Panc1 (cell line): ENCODE data around the gene ADORA2A. TPM values are rescaled to one million over a fixed set of nuclear protein-coding genes. Genes with fewer than 3 reads are reported as not detected.

Experiments used
- ATAC-seq: fragments of 200-7000 bp; cut with Tn5 transposase; 2 replicates; pipeline ENCODE4 v1.9.1; 2020; ENCODE audit warnings: mild to moderate bottlenecking, moderate library complexity
- BruUV-seq: library from RNA; stranded (reverse); fragments of 400-500 nt; replicated peaks from 2 replicates; lab custom pipeline; 2021; lab: Mats Ljungman, UMichigan
- CTCF ChIA-PET: fragments of 300-600 bp; sonication (Branson Sonifier 250); formaldehyde crosslinking; loops from one replicate; lab custom pipeline; 2022; ENCODE audit warnings: antibody characterized with exemption; lab: Charles Lee
- POLR2A ChIA-PET: fragments of 300-600 bp; sonication (Branson Sonifier 250); formaldehyde crosslinking; loops from one replicate; lab custom pipeline; 2022; ENCODE audit warnings: antibody characterized with exemption; lab: Charles Lee
- DNase-seq: peaks from one replicate; pipeline ENCODE4 v3.0.0-alpha.2; 2010; ENCODE audit warnings: low read depth, low spot score
- H3K27ac ChIP-seq: 2 replicates; pipeline ENCODE4 v1.5.1; 2011; ENCODE audit warnings: mild to moderate bottlenecking, low read length, inconsistent platforms
- H3K27me3 ChIP-seq: fragments of 200-500 bp; sonication (Bioruptor generic); 2 replicates; pipeline ENCODE4 v1.6.0; 2014; ENCODE audit warnings: low read length, inconsistent platforms; ENCODE audit not compliant: control insufficient read depth, insufficient read depth
- H3K36me3 ChIP-seq: fragments of 200-500 bp; sonication (Bioruptor generic); 2 replicates; pipeline ENCODE4 v1.5.1; 2014; ENCODE audit warnings: inconsistent platforms, mild to moderate bottlenecking, low read length, moderate library complexity; ENCODE audit not compliant: control insufficient read depth, insufficient read depth
- H3K4me1 ChIP-seq: 2 replicates; pipeline ENCODE4 v1.5.1; 2011; ENCODE audit warnings: inconsistent platforms, mild to moderate bottlenecking, low read length, moderate library complexity; ENCODE audit not compliant: control insufficient read depth, insufficient read depth
- H3K4me3 ChIP-seq, 2 experiments: 2 replicates each; pipeline ENCODE4 v1.5.1; 2011 to 2012; ENCODE audit warnings: low read depth in 2 of 2, low read length in 2 of 2, mild to moderate bottlenecking in 2 of 2, inconsistent platforms in 1 of 2, moderate library complexity in 1 of 2
- H3K9me3 ChIP-seq: fragments of 200-500 bp; sonication (Bioruptor generic); 2 replicates; pipeline ENCODE4 v1.5.1; 2014; ENCODE audit warnings: low read depth, mild to moderate bottlenecking, inconsistent platforms, low read length, moderate library complexity; ENCODE audit not compliant: control insufficient read depth, insufficient read depth
- CTCF ChIP-seq: fragments of 450-650 bp; IDR thresholded peaks from 2 replicates; pipeline ENCODE4 v1.5.1; 2017; ENCODE audit warnings: mild to moderate bottlenecking
- POLR2AphosphoS5 ChIP-seq: IDR thresholded peaks from 2 replicates; pipeline ENCODE4 v1.6.1; 2012; ENCODE audit warnings: mild to moderate bottlenecking, low read depth, low read length, moderate library complexity
- REST ChIP-seq, 2 experiments: IDR thresholded peaks; 2 replicates each; pipeline ENCODE4 v1.6.1; 2011 to 2012; ENCODE audit warnings: low read depth in 2 of 2, control low read depth in 1 of 2, low read length in 1 of 2, mild to moderate bottlenecking in 1 of 2, moderate library complexity in 1 of 2; ENCODE audit not compliant: insufficient read depth in 1 of 2
- SIN3A ChIP-seq: IDR thresholded peaks from 2 replicates; pipeline ENCODE4 v1.6.1; 2012; ENCODE audit warnings: low read depth, mild to moderate bottlenecking, low read length, moderate library complexity, borderline replicate concordance; ENCODE audit not compliant: insufficient read depth
- TCF7L2 ChIP-seq: IDR thresholded peaks from 2 replicates; pipeline ENCODE4 v1.6.1; 2011; ENCODE audit warnings: mild to moderate bottlenecking, low read depth, low read length, inconsistent platforms
- in situ Hi-C: cut with HindIII; loops from 2 replicates; pipeline ENCODE4 v1.10.0; 2016; ENCODE audit warnings: low sequenced_read_pairs, low pct_unique_long_range_greater_than_20kb
- intact Hi-C: fragments of 100-400 bp; cut with micrococcal nuclease; formaldehyde crosslinking; loops from one replicate; pipeline ENCODE4 v1.10.0; 2022; ENCODE audit not compliant: unreplicated experiment
- total RNA-seq: library from RNA; stranded (reverse); gene quantifications from one replicate; pipeline ENCODE4 v1.2.1, GENCODE V29; 2021; ENCODE audit not compliant: unreplicated experiment

Gene ADORA2A
- total RNA-seq, 1 experiment from 2014 or later = 11.5 TPM

GRCh38 chr22:24435861-24436371 lies 8.5 kb downstream of the ADORA2A start:
- H3K9me3 ChIP-seq = no peaks in the 10 kb centered on the region
- TF ChIP-seq POLR2AphosphoS5 = no peak
- TF ChIP-seq CTCF = no peak
- no peak for TF ChIP-seq TCF7L2
- no peak for TF ChIP-seq SIN3A
- TF ChIP-seq REST (IDR thresholded peaks at IDR 0.05; ENCODE audit: insufficient read depth in 1 of 2, low read depth in 2 of 2, low read length in 1 of 2) = no peak
- no peak overlapping the region for H3K27ac ChIP-seq
- H3K27me3 ChIP-seq = no peaks in the 10 kb centered on the region
- BruUV-seq = no TSS peak
- H3K36me3 ChIP-seq = no peaks in the 10 kb centered on the region
- ChIA-PET POLR2A (no interaction called here), CTCF (no interaction called here)
- intact Hi-C loops = no loop called here
- no peaks in the 10 kb centered on the region; the same call in 1 of the 2 replicates for H3K4me1 ChIP-seq
- DNase-seq (no peak), ATAC-seq (no peak)
- in situ Hi-C loops = no loop called here
- no peak overlapping the region for H3K4me3 ChIP-seq

GRCh38 chr22:24436553-24436952 lies 9.2 kb downstream of the ADORA2A start:
- no peak for ATAC-seq
- no TSS peak for BruUV-seq
- H3K36me3 ChIP-seq = no peaks in the 10 kb centered on the region
- in situ Hi-C loops = no loop called here
- ChIA-PET CTCF (no interaction called here), POLR2A (no interaction called here)
- TF ChIP-seq CTCF (no peak), TCF7L2 (no peak), POLR2AphosphoS5 (no peak), REST (IDR thresholded peaks at IDR 0.05; ENCODE audit: insufficient read depth in 1 of 2, low read depth in 2 of 2, low read length in 1 of 2) (no peak), SIN3A (no peak)
- intact Hi-C loops = no loop called here
- no peak overlapping the region for H3K27ac ChIP-seq
- no peak for DNase-seq
- no peak overlapping the region for H3K4me3 ChIP-seq
- H3K9me3 ChIP-seq = no peaks in the 10 kb centered on the region
- H3K4me1 ChIP-seq = no peaks in the 10 kb centered on the region; the same call in 1 of the 2 replicates
- H3K27me3 ChIP-seq = no peaks in the 10 kb centered on the region
